NCI-H1417 treated with DMSO at 0.1 percent for 48 hours (cell line): ENCODE results near the gene PLET1.

Experiments used
- DNase-seq: peaks from one replicate; lab custom pipeline; 2025; lab: John Stamatoyannopoulos, UW

The PLET1 gene

DNA sequence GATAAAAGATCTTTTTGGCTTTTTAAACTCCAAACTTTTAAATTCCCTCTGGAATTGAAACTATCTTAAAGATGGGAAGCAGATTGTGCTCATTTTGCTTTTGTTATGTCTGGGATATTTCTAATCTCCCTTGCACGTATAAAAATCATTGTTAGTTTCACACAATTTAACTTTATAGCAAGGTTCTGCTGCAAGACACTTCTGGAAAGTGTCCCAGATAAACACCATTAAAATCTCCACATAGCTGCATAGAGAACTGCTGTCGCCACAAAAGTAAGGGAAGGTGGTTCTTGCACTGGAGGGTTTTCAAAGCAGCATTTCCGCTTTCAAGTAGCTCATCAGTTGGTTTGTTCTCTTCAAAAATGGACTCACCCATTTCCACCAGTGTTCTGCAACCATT lies 22.6 kb downstream of the PLET1 start:
- DNase-seq: no peak

DNA sequence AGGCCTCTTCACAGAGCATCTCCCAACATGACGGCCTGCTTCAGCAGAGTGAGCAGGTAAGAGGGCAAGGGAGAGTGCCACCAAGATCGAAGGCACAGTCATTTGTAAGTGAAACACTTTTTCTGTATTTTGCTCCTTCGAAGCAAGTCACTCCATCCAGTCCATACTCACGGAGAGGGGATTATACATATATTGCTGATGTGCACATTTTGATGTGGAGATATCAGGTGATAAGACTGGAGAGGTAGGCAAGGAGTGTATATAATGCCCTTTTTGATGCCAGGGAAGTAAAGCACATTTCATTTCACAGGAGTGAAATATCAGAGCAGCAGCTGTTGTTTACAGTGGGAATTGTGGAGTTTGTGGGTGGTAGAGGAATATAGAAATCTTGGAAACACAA lies 23.2 kb downstream of the PLET1 start:
- DNase-seq: no peak

DNA sequence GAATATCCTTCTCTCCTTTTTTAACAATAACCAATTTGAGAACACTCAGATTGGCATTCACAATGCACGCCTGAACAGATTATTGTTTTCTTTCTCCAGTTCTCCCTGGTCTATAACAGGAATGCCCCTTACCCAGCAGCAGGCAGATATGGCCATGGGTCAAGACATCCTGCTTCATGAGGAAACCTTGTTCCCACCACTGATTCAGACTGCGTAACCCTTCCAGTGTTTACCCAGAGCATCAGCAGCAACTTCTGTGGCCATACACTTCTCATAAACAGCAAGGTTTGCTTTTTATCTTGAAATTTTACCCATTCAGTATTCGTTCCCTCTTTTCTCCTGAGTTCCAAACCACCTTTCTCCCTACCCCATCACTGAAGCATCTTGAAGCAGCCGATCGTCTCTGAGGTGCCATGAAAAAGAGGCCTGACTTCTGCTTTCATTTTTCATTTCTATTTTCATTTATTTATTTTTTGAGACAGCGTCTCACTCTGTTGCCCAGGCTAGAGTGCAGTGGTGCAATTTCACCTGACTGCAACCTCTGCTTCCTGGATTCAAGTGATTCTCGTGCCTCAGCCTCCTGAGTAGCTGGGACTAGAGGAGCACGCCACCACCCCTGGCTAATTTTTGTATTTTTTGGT lies 24.8 kb downstream of the PLET1 start:
- no peak for DNase-seq

- no peak for DNase-seq
These were observed 28.7 kb downstream of the PLET1 start for GRCh38 chr11:112231952-112232351.

GRCh38 chr11:112229746-112230433 lies 30.8 kb downstream of the PLET1 start:
- no peak for DNase-seq

DNA sequence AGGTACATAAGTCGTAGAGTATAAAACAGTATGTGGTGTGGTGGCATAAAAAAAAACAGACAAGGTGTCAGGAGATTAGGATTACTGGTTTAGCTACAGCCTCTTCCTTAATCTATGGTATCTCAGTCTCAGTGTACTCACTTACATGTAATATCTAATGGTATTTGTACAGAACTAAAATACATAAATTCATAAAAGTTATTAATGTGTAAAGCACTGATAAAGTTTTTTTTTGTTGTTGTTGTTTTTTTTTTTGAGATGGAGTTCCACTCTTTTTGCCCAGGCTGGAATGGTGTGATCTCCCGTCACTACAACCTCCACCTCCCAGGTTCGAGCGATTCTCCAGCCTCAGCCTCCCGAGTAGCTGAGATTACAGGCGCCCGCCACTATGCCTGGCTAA lies 31.5 kb downstream of the PLET1 start:
- no peak for DNase-seq

GRCh38 chr11:112228706-112229105 lies 32.0 kb downstream of the PLET1 start:
- DNase-seq: no peak

DNA sequence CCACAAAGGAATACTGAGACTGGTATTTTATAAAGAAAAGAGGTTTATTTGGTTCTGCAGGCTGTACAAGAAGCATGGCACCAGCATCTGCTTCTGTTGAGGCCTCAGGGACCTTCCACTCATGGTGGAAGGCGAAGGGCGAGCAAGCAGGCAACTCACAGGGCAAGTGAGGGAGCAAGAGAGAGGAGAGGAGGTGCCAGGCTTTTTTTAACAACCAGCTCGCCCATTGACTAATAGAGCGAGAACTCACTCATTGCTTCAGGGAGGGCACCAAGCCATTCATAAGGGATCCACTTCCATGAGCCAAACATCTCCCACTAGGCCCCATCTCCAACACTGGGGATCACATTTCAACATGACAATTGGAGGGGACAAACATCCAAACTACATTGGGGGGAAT lies 33.2 kb downstream of the PLET1 start:
- no peak for DNase-seq

DNA sequence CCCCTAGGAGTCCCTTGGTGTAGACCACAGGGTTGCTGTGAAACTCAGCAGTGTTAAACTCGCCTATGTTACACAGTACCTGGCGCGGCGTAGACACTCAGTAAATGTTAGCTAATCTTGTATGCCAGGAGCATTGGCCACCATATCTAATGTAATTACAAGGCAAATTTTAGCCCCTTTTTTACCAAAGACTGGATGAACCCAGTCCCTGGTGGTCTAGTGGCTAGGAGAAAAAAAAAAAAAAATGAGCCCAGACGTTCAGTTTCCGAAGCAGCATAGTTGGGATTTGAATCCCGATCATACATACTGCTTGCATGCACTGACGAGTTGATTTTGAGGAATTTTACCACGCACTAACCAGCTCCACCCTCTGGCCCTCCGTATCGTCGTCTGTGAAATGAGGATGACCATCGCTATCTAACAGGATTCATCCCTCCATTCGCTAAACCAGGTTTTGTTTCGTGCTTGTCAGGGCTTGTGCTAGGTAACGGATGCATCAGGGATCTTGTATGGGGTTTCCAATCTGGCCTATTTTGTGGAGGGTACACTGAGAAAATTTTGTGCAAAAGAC lies 33.7 kb downstream of the PLET1 start:
- no peak for DNase-seq

DNA sequence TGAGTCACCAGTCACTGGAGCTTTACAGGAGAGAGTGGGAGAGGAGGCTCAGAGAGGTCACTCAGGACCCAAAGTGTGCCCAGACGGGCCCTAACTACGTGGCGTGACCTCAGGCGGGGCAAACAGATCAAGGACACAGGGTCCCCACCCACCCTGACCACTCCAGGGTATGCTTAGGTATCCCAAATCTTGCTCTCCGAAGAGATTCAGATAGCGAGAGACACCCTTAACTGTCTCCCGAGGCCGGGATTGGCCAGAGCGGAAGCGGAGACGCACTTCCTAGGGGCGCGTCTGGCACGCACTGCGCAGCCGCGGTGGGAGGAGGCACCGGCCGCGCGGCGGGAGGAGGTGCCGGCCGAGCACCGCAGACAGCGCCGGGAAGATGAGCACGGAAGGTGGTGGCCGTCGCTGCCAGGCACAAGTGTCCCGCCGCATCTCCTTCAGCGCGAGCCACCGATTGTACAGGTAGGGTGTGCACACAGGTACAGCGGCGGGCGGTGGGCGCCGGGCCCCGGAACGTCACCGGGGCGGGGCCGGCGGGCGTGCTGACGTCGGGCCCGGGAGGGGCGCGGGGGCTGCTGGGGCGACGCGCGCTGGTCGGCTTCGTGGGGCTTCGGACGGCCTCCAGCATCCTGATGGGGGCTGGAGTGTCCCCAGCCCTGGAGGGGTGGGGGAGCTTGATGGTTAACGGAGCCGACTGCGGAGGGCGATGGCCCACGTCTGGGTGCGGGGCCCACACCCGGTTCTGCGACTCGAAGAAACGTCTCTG lies 34.4 kb downstream of the PLET1 start, which contains the start of gene PTS:
TSS of gene PTS (plus strand) at position 367 of the 769 bp plus-strand sequence. CDS start at position 383, 16 bp downstream.
- DNase-seq: peak; percentile 27

GRCh38 chr11:112225753-112226061 lies 35.0 kb downstream of the PLET1 start:
- no peak for DNase-seq

- DNase-seq: no peak
These were observed 36.7 kb downstream of the PLET1 start for GRCh38 chr11:112223754-112224532.

GRCh38 chr11:112223121-112223520 lies 37.5 kb downstream of the PLET1 start:
- no peak for DNase-seq

- DNase-seq: no peak
These were observed 38.4 kb downstream of the PLET1 start for GRCh38 chr11:112222303-112222702.

- no peak for DNase-seq
These were observed 39.3 kb downstream of the PLET1 start for GRCh38 chr11:112221274-112221835.

- DNase-seq: peak; percentile 29
These were observed 41.0 kb downstream of the PLET1 start for GRCh38 chr11:112219476-112220232.

DNA sequence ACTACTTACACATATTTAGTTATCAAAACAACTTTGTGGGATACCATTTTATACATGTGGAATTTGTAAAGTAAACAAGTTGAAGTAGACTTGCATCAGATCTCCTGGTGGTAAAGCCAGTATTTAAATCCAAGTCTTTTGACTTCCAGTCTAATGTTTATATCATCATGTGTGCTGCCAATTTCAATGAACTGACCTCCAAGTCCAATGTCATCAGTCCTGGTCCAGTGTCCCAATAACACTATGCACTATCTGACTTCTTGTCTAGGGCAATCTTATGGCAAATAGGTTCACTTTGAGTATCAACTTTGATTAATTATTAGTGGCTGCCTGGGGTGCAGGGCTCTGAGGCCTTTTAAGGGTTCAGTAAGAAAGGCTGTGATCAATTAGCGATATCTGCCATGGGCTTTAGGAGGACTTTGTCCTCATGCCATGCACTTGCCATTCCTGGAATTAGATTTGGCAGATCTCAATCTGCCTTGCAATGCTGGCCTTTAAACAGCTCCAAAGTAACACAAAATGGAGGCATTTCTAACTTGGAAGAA lies 44.0 kb downstream of the PLET1 start:
- DNase-seq: no peak

GRCh38 chr11:112215621-112216020 lies 45.0 kb downstream of the PLET1 start:
- no peak for DNase-seq

GRCh38 chr11:112213753-112214152 lies 46.9 kb downstream of the PLET1 start:
- no peak for DNase-seq

- DNase-seq: no peak
These were observed 48.0 kb downstream of the PLET1 start for GRCh38 chr11:112212710-112213109.

- DNase-seq: no peak
These were observed 48.4 kb downstream of the PLET1 start for GRCh38 chr11:112212290-112212689.
